ENCODE data around the gene MYO9A. TPM values are rescaled to one million over a fixed set of nuclear protein-coding genes. Genes with fewer than 3 reads are reported as not detected.

MYO9A gene
- total RNA-seq, 1 donor from 2014 or later = 41.8 TPM

- TF ChIP-seq CTCF (IDR thresholded peaks at IDR 0.05) = no peak
- no peaks in the 10 kb centered on the region for H3K9me3 Mint-ChIP-seq (ENCODE audit: low read depth)
- no peak overlapping the region for H3K27ac Mint-ChIP-seq (ENCODE audit: unreplicated experiment)
- no peaks in the 10 kb centered on the region for H3K36me3 Mint-ChIP-seq (ENCODE audit: low read depth)
- no peak overlapping the region for H3K4me3 Mint-ChIP-seq (ENCODE audit: unreplicated experiment)
- H3K4me1 Mint-ChIP-seq (ENCODE audit: low read depth) = no peaks in the 10 kb centered on the region
- no peak for DNase-seq (ENCODE audit: low spot score)
- H3K27me3 Mint-ChIP-seq (ENCODE audit: low read depth) = peaks cover 2% of the 10 kb centered on the region
Measured at GRCh38 chr15:72161361-72162132, 43.6 kb upstream of the MYO9A start.

GRCh38 chr15:72160696-72161245, 42.8 kb upstream of the MYO9A start:
- Mint-ChIP-seq H3K4me1 (ENCODE audit: low read depth) (peaks cover 3% of the 10 kb centered on the region), H3K27ac (ENCODE audit: unreplicated experiment) (no peak overlapping the region), H3K27me3 (ENCODE audit: low read depth) (peaks cover 2% of the 10 kb centered on the region), H3K9me3 (ENCODE audit: low read depth) (no peaks in the 10 kb centered on the region), H3K4me3 (ENCODE audit: unreplicated experiment) (no peak overlapping the region), H3K36me3 (ENCODE audit: low read depth) (no peaks in the 10 kb centered on the region)
- no peak for DNase-seq (ENCODE audit: low spot score)
- no peak for TF ChIP-seq CTCF (IDR thresholded peaks at IDR 0.05)

GRCh38 chr15:72156928-72157327, 39.0 kb upstream of the MYO9A start:
- Mint-ChIP-seq H3K4me1 (ENCODE audit: low read depth) (peaks cover 12% of the 10 kb centered on the region), H3K4me3 (ENCODE audit: unreplicated experiment) (no peak overlapping the region), H3K27me3 (ENCODE audit: low read depth) (no peaks in the 10 kb centered on the region), H3K36me3 (ENCODE audit: low read depth) (no peaks in the 10 kb centered on the region), H3K27ac (ENCODE audit: unreplicated experiment) (no peak overlapping the region), H3K9me3 (ENCODE audit: low read depth) (no peaks in the 10 kb centered on the region)
- DNase-seq (ENCODE audit: low spot score) = no peak
- TF ChIP-seq CTCF (IDR thresholded peaks at IDR 0.05) = no peak

- H3K27me3 Mint-ChIP-seq (ENCODE audit: low read depth) = no peaks in the 10 kb centered on the region
- H3K36me3 Mint-ChIP-seq (ENCODE audit: low read depth) = no peaks in the 10 kb centered on the region
- H3K9me3 Mint-ChIP-seq (ENCODE audit: low read depth) = no peaks in the 10 kb centered on the region
- TF ChIP-seq CTCF (IDR thresholded peaks at IDR 0.05) = peak; percentile 94
- H3K27ac Mint-ChIP-seq (ENCODE audit: unreplicated experiment) = peak overlapping the region; percentile 80
- H3K4me3 Mint-ChIP-seq (ENCODE audit: unreplicated experiment) = peak overlapping the region; percentile 71
- H3K4me1 Mint-ChIP-seq (ENCODE audit: low read depth) = peaks cover 12% of the 10 kb centered on the region
- DNase-seq (ENCODE audit: low spot score) = no peak
Measured at GRCh38 chr15:72155635-72156616, 38.0 kb upstream of the MYO9A start.

Data from chondrocyte (in vitro differentiated cells).